ENCODE data around the gene BBS9. TPM values are rescaled to one million over a fixed set of nuclear protein-coding genes. Genes with fewer than 3 reads are reported as not detected.
A peak's percentile ranks its signal among the peaks of the same experiment; 100 is the strongest.
"Not testable (repeated sequence)": the region's sequence is repeated elsewhere in the genome, so short reads cannot be mapped to it uniquely, and the experiment has no call there.

BBS9 gene
- total RNA-seq, 1 experiment from 2014 or later = 9.1 TPM

DNA sequence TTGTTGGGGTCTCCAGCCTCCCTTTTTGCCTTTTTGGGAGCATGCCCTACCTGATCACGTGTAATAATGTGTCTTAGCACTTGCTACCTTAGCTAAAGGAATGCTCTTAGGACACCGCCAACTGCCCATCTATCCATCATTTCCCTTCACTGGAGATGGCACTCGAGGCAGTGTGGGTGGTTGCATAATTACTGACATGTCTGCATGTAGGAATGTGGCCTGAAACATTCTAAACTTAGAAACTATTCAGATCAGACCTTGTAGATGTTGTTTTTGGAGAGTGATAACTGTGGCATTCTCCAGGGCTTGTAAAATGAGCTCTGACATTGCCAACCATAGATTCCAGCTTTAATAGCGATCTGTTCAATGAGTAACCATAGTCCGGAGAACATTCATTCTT is 365.8 kb downstream of the BBS9 start:
- peak; percentile 46 for DNase-seq (ENCODE audit: low read depth)

DNA sequence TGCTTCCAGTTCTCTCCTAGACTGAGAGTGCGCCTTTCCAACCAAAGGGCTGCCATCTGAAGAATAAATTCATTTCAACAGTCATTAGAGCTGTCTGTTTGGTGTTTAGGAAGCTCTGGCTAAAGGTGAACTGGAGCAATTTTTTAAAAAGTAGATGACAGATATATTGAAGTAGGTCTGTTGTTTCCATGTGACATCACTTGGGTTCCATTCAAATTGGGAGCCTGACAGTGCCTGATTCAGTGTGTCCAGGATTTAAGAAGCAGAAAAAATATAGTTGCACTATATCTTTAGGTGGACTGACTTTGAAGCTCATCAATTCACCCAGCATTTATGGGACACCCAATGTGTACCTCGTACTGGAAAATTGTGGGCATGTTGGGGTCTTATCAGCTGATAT is 367.7 kb downstream of the BBS9 start:
- DNase-seq (ENCODE audit: low read depth) = no peak

DNA sequence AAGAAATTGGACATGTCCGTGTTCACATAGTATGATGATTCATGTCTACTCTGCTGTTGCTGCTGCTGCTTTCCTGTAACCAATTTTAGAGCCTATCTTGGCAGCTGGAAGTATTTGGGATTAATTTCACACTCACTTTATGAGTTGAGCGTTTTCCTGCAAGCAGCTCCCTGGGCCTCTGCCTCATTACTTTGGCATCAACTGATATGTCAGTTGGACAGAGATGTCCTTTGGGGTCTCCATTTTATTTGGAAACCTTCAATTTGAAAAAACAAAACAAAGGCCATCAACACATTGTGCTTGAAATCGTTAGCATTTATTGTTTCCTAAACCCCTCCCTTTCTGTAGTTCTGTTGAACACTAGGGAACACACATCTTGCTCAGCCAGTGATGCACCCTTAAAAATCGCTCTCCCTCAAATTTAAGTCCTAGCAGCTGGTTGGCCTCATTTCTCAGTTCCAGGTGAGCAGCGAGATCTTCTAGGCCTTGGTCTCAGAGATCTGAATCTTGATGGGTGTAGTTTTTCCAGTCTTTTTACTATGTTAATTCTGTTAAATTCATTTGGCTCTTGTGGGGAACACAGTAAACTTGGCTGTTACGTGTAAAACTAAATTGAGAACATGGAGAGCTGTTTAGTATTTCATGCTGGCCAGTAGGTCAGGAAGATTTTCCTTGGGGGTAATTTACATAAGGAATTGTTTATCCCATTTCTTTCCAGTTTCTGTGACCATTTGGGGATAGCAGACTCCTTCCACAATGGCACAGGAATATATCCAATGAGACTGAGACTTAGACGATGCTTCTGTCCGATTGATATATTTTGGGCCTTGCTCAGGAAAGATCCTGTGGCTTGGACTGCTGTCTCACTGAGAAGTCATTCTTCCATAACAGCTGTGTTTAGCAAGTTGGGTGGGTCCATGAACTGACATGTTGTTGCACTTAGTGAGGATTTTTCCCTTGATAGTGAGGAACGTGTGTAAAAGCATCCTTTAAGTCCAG is 371.6 kb downstream of the BBS9 start:
- DNase-seq (ENCODE audit: low read depth) = no peak

DNA sequence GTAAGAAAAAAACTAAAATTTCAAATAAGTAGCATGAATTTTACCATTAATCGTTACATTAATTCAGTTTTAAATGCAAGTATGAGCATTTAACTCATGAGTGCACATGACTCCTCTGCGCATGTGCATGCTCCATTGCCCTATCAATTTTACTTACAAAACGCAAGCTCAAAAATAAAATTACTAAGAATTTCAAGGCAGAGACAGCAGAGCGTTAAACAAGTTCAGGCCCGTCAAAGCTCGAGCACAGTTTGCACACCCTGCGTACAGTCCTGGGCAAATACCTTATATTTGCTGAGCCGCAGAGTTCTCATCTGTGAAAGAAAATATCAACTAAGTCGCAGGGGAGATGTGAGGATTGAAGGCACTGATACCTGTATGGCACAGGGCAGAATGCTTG is 373.6 kb downstream of the BBS9 start:
- DNase-seq (ENCODE audit: low read depth) = no peak

DNA sequence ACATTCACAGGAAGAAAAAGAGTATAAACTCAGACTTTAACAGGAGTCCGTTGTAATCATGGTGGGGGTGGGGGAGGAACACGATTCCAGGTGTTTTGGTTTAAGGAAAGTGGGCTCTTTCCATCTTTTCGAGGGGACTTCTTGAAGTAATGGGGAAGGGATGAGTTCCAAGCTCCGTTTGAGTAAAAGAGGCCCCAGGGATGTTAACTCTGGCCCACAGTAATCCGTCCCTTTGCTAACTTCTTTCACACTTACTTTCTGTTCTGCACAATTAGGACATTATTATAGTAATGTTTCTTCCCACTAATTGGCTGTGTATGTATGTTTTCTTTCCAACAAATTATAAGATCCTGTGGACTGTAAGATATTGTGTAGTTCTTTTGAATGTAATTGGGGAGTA is 374.4 kb downstream of the BBS9 start:
- DNase-seq (ENCODE audit: low read depth) = no peak

DNA sequence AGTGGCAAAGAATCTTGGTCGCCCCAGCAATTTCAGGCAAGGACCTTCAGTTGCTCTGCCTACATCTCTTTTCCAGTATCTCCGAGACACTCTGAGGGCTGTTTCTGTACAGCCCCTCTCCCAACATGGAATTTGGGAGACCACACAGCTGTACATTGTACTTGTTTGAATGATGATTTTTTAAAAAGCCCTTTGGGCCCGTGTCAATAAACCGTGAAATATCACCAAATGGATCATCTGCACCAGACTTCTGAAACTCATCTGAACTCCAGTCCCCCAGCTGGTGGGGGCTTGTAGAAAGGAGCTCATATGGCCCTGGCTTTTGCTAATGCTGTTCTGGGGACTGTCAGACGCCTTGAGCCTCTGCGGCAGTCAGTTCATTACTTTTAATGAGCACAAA is 374.9 kb downstream of the BBS9 start:
- DNase-seq (ENCODE audit: low read depth) = no peak

DNA sequence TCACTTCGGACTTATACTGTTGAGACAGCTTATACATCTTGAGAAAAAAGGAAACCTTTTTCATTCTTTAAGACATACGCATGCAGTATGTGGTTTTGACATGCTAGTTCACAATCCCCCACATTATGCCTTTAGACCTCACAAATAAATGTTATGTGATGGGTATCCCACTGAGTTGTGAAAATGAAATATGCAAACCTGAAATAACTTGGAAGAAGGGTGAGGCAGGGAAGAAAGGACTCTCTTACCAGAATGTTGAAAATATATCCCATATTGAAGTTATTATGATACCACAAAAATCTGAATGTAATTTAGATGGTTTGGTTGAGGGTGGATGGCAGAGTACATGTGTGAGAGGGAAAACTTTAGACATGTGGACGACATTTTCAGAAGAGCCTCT is 379.8 kb downstream of the BBS9 start:
- no peak for DNase-seq (ENCODE audit: low read depth)

DNA sequence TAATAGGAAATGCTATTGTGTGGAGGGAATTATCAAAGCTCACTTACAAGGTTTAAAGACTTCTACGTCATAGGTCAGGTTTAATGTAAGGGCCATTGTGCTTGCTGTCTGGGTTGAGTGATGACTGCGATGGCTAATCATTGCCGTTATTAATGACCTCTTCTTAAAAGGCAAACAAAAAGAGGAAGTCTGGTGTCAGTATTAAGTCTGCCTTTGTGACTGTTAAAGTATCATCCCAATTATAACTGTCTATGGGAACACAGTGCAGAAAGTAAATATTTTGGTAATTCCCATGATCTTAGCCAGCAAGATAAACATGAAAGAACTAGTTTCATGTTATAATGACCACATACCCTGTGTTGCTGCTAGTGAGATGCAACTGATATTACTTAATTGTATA is 382.4 kb downstream of the BBS9 start:
- DNase-seq (ENCODE audit: low read depth) = no peak

DNA sequence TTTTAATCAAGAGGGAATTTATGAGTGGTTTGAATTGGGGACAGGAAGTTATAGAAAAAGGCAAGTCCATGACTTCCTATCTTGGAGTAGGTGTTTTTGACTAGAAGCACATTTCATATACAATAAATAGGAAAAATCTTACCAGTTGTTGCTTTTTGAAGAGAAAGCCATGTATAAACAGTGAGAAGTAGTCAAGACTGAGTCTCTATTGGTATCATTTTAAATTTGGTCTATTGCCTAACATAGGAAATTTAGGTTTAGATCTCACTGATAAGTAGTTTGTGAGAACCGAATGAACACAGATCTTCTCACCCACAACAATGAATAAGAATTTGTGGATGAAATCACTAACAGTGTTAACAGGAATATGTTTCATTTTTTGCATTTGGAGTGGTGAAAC is 387.2 kb downstream of the BBS9 start:
- DNase-seq (ENCODE audit: low read depth) = no peak

DNA sequence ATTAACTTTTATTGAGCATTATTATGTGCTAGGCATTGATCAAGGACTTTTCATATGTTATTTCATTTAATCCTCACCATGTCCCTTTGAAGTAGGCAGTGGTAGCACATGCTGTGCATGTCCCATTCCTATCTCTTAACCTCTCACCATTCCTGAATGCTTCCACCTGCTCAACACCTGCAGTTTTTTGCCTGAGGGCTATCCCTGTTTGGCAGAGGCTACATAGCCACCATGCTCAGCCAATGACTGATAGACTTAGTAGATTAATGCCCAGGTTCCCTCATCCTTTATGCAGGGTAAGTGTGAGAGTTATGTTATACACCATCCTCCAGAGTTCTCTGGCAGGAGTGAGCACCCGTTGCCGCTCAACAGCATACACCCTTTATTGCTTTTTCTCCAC is 387.8 kb downstream of the BBS9 start:
- DNase-seq (ENCODE audit: low read depth) = no peak

DNA sequence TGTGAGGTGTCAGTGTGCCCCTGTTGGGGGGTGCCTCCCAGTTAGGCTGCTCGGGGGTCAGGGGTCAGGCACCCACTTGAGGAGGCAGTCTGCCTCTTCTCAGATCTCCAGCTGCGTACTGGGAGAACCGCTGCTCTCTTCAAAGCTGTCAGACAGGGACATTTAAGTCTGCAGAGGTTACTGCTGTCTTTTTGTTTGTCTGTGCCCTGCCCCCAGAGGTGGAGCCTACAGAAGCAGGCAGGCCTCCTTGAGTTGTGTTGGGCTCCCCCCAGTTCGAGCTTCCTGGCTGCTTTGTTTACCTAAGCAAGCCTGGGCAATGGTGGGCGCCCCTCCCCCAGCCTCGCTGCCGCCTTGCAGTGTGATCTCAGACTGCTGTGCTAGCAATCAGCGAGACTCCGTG is 397.6 kb downstream of the BBS9 start:
- not testable (repeated sequence) for DNase-seq (ENCODE audit: low read depth)

DNA sequence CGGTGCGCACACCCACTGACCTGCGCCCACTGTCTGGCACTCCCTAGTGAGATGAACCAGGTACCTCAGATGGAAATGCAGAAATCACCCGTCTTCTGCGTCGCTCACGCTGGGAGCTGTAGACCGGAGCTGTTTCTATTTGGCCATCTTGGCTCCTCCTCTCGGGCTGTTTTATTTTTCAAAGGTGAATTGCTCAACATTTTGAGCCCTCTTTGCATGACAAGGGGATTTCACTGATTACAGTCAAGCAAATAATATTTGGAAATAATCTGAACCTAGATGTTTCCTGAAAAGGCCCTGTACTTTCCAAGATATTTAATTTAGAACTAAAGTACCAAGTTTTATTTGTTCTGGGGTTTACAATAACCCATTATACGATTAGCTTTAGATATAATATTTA is 398.2 kb downstream of the BBS9 start:
- DNase-seq (ENCODE audit: low read depth) = not testable (repeated sequence)

DNA sequence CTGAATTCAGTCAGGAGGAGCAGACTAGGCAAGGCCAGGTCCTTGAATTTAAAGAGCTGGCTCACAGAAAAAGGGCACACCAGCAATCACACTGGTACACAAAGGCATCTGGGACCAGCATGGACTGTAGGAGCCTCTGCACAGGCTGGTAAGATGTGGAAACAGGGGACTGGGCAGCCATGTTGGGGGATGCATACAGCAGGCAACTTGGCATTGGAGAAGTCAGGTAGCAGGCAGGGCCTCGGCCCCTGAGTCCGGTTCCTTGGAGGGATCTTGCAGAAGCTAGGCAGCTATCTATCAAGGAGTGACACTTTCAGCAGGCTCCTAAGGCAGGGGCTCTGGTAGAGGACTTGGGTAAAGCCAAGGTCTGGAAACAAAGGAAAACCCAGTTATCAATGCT is 399.7 kb downstream of the BBS9 start:
- DNase-seq (ENCODE audit: low read depth) = no peak

DNA sequence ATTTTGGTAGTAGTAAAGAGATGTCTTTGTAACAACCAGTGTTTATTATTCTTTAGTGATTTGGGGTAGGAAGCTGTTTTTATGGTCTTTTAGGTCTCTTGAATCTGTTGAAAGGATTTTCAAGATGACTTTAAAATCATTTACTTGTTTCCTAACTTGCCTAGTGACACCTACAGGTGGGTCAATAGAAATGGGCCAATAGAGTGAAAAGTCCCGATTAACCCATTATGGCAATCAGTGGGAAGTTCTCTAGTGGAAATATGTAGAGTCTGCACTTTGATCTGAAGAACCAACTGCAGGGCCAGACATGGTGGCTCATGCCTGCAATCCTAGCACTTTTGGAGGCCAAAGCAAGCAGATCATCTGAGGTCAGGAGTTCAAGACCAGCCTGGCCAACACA is 401.3 kb downstream of the BBS9 start:
- DNase-seq (ENCODE audit: low read depth) = no peak

DNA sequence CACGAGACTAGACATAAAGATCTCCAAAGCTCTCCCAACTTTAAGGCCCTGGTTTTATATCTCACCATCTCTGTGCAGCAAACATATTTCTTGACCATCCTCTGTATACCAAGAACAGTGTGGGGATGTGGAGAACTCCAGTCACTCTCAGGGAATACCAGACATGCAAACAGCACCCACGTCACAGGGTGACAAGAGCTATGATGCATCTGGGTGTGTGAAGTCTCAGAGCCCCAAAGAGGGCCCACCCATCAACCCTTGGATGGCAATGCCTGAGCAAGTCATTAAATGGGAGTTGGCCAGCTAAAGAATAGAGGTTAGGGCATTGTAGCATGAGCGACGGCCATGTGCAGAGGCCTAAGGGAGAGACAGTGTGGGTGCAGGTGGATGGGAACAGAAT is 402.5 kb downstream of the BBS9 start:
- no peak for DNase-seq (ENCODE audit: low read depth)

DNA sequence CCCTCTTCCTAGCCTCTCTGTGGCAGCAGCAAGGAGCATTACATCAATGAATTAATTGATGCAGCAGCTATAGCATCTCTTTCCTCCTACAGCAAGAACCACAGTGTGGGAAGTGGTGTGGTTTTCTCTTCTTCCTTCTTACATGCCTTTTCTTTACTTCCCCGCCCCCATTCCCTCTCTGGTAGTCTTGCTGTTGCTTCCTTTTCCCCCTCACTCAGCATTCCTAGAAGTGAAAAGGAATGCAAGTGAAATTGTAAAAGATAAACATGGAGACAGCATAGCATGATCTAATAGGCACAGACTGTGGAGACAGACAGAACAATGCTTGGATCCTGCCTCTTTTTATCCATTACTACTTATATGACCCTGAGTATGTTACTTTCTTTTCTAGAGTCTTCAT is 405.5 kb downstream of the BBS9 start:
- DNase-seq (ENCODE audit: low read depth) = no peak

DNA sequence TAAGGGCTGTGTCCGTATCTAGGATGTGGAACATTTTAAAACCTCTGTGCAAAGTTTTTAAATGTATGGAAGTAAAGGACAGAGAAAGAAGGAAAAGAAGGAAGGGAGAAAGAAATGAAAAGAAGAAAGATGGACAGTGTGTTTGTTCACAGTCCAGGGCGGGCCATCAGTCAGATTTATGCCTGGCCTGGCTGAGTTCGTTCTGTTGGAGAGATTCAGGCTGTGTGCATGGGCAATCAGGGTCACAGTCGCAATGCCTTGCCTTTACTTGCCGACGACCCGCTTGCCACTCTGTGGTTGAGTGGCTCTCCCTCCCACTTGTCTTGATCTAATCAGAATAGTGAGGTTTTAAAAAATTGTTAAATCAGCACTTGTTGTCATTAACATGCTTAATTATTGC is 406.6 kb downstream of the BBS9 start:
- DNase-seq (ENCODE audit: low read depth) = no peak

DNA sequence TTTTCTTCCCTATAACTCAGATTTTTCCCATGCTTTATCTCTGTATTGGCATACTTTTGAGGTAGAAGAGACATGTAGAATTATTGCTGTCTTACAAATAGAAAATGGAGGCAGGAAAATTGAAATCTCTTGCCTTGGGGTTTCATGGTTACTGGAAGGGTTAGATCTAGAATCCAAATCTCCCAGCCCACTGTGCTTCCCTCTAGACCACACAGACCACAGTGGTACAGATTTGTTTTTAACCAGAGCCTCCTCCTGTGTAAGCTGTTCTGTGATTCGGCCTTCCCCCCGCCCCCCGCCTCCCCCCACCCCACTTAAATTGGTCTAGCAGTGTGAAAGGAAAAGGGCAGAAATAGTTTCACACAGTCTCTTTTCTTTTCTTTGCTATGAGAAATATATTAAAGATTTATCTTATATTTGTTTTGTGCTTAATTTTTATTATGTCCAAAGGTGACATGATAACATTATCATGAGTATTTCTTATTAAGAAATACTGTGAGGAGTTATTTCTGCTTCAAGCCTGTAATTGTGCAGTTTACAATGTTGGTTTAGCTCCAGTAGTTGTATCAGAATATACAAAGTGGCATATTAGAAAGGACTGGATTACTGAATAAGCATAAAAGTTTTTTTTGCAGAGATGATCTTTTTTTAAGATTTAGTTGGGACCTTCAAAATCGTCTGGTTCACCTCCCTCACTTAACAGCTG is 407.2 kb downstream of the BBS9 start:
- no peak for DNase-seq (ENCODE audit: low read depth)

DNA sequence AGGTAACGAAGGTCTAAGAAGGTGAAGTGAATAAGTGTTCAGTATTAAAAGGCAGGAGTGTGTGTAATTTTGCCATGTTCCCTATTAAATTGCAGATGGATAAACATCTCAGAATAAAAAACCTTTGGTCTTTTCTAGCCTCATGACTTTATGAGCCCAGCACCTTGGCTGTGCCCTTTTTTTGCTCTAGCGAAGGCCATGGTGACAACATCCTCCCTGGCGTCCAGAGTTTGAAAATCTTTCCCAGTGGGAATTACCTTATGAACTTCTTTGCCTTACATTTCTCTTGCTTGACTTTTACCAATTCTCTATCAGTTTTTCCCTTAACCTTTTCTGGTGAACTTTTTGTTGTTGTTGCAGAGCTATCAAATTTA is 407.7 kb downstream of the BBS9 start:
- no peak for DNase-seq (ENCODE audit: low read depth)

DNA sequence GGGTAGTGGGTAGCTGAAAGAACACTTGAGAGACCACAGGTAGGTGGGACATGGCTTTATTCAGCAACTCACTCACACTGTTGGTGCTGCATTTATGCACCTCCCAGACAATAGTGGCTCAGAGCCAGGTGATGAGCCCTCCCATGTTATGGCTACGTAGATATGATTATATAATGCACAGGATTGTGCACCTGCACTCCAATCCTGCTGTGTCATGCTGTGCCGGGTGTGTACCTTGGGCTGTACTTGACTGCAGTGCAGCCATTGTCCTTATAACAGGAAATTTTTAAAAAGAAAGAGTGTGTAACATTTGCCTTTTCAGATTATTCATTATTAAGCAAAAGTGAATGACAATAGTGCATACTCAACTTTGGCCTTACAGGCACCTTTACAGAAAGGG is 409.8 kb downstream of the BBS9 start:
- DNase-seq (ENCODE audit: low read depth) = no peak

DNA sequence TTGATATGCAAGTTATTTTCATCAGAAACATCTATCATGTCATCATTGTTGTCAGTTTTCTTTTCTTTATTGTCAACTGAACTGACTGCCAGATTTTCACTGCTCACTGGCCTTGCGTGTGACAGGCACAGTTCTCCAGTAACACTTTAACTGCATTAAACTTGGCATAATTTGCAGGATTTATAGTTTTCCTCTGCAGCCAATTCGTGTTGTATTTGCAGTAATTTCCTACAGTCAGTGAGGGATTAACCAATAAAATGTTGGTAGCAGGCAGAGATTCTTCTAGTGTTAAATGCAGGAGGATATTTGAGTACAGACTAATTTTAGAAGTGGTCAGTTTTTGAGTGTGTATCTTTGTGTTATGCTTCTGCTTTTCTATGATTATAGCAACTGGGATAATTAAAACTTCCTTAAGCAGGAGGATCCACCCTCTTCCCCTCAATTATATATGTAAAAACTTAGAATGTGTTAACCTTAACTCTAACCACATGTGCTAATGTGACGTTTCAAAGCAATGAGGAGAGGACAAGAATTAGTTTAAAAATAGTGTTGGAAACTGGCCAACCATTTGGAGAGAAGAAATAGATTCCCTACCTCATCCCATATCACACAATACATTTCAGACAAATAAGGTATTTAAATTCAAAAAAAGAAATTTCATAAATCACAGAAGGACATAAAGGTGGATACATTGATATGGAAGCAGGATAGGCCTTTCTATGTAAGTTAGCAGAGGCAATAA is 410.5 kb downstream of the BBS9 start:
- DNase-seq (ENCODE audit: low read depth) = no peak

DNA sequence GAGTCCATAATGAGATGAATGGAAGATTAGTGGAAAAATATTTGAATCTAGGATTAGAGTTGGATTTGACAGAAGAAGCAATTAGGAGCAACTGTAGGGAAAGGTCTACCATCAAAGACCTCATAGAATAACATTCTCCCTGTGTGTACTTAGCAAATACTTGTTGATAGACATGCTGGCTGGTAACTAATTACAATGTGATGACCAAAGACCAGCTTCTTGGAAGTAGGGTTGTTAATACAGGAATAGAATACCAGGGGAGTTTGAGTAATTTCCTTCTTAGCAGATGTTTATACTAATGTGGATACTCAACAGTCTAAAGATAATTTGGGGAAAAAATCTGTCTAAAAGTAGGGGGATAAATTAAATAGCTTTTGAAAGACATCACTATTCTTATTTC is 418.5 kb downstream of the BBS9 start:
- no peak for DNase-seq (ENCODE audit: low read depth)

DNA sequence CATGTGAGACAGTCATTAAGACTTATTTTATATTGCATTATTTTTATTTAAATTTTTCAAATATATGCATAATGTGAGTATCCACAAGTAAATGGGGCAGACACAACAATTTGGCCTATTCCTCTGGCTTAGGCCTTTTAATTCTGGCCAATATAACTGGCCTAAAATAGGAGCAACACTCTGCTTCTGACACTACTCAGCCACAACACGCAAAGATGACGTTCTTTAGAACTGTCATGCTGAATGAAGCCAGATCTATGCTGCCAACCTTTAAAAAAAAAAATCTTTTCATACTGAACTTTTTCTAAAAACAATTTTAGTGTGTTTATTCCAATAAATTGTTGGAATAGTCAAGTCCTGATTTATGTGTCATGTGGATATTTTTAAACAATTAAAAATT is 421.0 kb downstream of the BBS9 start:
- DNase-seq (ENCODE audit: low read depth) = no peak

All from M059J (cell line).